UCSD-AML1 (cell line): ENCODE data around the gene DCTN4.
A peak's percentile ranks its signal among the peaks of the same experiment; 100 is the strongest.

Source experiments
- DNase-seq: peaks from one replicate; lab custom pipeline; 2025; ENCODE audit not compliant: unreplicated experiment; lab: John Stamatoyannopoulos, UW

The DCTN4 gene

DNA sequence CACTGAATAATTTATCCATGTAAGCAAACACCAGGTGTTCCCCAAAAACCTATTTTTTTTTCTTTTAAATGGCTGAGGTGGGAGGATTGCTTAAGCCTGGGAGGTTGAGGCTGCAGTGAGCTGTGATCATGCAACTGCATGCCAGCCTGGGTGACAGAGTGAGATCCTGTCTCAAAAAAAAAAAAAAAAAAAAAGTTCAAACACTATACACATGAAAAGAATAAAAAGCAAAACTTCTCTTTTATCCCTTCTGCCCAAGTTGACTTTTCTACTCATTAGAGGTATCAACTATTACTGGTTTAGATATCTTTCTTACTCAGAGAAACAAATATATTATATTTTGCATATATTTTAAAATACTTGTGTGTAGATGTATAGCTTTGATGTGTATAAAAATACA is 17.8 kb downstream of the DCTN4 start:
- no peak for DNase-seq

DNA sequence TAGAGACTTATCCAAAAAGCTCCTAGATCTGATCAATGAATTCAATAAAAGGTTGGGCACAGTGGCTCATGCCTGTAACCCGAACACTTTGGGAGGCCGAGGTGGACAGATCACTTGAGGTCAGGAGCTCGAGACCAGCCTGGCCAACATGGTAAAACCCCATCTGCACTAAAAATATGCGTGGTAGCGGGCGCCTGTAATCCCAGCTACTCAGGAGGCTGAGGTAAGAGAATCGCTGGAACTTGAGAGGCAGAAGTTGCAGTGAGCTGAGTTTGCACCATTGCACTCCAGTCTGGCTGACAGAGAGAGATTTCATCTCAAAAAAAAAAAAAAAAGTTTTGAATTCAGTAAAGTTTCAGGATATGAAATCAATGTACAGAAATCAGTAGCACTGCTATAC is 20.0 kb downstream of the DCTN4 start:
- no peak for DNase-seq

DNA sequence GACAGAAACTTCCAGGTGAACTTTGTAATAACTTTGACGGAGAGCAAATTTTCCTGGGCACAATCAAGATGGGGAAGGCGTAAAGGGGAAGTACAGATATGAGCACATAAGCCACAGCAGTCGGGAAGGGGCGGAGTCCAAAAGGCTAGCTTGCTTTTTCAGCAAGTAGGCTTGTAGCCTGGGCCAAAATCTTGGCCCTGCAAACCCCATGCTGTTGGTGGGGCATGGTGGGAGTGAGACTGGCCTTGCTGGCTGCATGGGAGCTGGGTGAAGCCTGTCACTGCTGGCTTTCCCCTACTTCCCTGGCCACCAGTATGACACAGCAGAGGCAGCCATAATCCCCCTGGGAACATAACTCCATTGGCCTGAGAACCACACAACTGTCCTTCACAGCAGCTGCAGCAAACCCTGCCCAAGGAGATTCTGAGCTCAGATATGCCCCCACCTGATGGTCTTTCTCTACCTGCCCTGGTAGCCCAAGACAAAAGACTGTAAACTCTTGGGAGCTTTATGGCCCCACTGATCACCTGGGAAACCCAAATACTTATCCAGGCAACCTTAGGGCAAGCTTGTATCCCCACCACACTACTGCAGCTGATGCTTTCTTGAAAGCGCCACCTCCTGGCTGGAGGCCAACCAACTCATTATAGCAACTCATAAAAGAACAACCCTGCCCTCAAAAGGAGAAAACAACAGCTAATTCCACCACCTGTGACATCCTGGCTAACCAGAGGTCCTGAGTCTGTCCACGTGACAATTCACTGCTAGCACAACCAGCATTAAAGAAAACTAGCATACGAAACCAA is 24.0 kb downstream of the DCTN4 start:
- peak; percentile 76 for DNase-seq

DNA sequence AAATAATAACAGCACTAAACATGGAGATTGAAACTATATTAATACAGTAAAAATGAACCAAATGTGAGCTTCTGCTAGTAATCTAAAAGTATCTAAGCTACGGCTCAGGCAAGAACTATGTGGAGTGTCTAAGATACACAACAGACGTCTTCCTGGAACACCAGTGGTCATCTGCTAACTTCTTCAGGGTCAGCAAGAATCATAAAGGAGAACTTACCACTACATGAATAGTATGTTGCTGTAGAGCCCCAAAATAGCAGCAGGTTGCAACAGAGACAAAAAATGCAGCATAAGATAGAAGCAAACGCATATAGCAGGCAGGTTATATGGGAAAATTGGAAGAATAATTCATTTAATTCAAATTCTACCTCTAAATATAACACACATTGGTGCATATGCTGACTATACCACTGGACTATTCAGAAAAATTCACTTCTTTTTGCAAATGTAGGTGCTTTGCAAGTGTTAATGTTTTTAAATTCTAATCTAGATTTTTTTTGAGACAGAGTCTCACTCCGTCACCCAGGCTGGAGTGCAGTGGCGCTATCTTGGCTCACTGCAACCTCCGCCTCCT is 27.1 kb downstream of the DCTN4 start:
- no peak for DNase-seq

DNA sequence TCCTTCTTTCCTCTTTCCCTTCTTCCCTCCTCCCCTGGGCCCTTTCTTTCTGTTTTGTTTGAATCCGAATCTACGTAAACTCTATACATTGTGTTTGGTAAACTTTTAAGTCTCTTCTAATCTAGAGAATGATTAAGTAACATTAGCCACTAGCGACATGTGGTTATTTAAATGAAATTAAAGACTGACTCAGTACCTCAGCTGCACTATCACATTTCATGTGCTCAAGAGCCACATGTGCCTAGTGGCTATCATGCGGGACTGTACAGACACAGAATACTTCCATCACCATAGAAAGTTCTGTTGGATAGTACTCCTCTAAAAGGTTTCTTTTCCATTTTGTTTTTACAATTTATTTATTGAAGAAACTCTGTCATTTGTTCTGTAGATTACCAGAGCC is 29.0 kb downstream of the DCTN4 start:
- no peak for DNase-seq

DNA sequence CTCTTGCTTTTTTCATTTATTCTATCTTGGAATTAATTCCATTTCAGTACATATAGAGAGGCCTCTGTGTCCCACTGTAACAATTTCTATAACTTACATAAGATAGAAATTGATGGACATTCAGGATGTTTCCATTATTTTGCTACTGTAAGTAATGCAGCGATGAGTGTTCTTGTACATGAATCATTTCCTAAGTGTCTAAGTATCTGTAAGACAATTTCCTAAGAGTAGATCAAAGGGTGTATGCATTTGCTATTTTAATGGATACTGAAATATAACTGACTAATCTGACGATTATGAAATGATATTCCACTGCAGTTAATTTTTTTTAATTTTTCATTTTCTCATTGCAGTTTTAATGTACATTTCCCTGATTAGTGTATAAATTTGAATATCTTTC is 35.0 kb downstream of the DCTN4 start:
- no peak for DNase-seq

DNA sequence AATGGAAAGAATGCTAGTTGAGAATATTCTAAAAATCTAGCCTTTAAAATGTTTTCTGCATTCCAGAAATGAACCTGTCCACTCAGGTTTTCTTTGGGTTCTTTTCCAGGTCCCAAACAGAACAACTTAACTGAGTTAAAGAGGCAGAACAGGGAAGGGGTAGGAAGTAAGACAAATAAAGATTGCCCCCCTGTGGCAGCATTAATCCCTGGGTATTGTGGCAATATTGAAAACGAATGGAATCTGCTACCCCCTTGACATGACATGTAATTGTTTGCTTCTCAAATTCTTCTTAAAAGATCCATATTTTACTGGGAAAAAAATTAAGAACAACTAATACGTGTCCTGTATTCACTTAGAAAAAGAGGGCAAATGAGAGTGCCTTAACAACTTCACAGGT is 48.7 kb downstream of the DCTN4 start:
- no peak for DNase-seq

DNA sequence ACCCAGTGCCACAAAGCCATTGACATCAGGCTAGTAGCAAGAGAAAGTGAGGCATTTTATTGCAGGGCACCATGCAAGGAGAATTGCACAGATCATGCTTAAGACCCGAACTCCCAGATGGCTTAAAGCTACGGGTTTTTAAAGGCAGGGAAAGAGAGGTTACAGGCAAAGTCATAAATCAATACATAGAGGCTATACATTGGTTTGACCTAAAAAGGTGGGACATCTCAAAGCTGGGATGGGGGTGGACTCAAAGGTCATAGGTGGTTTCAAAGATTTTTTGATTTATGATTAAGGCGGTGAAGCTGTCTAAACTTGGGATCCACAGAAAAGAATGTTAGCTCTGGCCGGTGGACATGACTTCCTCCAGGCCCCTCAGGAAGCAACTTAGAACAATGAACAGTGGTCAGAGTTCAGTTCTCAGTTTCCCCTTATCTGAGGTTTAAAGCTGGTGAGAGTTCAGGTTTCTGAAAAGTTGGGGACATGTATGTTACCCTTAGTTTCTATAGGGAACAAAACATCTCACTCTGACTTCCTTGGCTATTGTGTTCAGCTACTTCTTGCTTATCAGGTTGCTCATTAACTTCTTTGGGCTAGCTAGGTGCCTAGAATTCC is 51.9 kb downstream of the DCTN4 start:
- no peak for DNase-seq

DNA sequence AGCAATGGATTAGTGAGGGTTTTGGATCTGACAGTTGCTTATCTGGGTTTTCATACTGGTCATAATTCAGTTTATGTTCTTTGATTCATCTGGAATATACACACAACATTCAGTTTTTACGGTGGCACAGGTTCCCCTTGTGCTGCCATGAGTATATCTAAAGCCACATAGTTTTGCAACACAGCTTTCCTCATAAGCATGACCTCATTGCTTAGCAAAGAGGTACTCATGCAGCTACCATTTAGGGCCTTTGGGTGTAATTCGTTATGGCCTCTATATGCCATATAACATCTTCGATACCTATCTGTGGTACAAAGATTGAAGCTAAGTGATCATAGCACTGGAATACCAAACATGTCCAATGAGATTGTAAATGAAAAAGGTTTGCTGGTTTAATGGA is 55.1 kb downstream of the DCTN4 start:
- DNase-seq, result no peak

DNA sequence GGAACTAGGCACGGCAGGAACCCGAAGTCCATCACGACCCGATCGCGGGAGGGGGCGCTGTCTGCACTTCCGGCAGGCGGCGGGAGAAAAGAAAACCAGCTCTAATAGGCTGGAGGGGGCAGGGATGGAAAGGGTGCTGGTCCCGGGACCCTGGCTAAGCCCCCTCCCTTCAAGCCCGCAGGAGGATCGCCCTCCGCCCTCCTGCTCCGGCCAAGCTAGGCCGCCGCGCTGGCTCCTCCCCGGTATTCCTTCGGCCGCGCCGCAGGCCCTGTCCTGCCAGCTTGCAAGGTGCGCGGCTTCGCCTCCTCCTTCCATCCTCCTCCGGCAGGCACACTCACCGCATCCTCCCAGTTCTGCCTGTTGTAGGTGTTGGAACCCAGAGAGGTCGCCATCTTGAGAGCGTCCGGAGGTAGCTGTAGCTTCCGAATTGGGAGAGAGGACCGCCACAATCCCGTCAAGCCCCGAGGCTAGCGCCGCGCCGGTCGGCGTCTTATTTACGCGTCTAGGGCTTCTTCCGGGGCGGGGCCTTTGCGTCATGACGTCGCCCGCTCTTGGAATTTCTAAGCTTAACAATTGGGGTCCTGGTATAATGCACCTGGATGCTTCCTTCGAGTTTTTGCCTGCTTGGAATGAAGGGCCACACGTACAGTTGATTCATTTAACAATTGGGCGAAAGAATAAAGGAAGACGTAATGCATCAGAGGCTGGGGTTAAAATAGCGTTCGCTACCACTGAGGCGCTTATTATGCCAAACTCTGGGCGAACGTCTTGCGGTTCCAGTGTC is 58.0 kb downstream of the DCTN4 start, which contains the start of gene RBM22:
Gene RBM22, minus strand, starts transcription at position 469 of the 784 bp plus-strand sequence. Its CDS starts 77 bp downstream, at position 392.
- peak; percentile 92 for DNase-seq

DNA sequence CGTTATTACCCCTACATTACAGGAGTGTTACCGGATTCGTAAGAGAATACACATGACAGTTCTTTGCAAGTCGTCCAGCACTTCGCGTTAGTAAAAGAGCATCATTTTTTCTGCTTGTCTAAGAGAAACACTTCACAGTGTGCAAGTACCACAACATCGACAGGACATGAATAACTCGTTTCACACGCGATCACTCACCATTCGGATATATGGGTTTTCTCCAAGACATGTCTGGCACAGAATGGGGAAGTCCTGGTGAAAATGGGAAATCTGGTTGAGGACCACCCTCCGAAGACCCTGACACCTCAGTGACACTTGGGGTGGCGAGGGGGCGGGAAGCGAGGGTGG is 58.6 kb downstream of the DCTN4 start:
- DNase-seq, result no peak

DNA sequence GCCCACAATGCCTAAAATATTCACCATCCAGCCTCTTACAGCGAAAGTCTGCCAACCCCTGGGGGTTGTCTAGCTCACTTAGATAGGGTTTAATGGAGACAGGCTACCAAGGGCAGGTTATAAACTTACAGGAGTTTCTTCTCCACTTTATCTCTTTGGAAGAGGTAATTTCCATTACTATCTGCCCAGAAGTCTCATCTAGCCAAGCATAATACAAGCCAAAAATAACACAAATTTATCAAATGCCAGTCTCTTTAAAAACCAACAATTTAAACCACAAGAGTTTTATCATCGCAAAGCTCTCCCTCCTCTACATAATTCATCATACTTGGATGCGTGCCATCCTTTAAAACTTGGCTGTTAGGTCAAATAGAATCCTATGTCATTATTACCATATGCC is 64.2 kb downstream of the DCTN4 start:
- no peak for DNase-seq

DNA sequence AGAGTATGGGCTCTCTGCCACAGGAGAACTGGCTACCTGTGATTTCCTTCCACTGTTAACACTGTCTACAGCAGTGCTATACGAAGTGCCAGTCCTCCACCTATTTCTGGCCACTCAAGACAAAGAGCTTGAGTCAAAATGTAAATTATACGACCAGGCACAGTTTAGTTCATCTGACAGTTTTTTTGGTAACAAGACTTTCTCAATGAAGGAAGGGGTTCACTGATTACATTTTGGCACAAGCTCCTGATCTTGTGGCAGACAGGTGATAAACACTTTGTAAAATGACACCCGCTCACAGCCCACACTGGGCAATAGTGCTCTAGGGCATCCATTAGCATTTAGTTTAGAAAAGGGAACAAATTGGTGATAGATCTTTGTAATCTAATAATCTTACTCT is 66.5 kb downstream of the DCTN4 start:
- DNase-seq, result no peak

DNA sequence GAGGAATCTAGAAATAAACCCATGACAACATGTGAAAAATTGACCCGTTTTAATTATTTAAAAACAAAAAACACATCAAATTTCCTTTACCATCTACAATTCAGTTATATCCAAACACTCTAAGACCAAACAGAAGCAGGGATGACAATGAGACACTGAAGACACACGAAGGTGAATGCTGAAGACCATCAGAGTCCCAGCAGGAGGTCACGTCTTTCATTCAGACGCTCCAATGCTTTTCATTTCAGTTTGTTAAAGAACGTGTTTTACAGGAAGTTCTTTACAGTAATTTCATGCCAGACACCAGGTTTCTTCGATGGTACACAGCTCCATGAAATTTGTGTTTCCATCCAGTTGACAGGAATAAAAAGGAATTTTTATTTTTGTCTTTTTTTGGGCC is 68.1 kb downstream of the DCTN4 start:
- no peak for DNase-seq

DNA sequence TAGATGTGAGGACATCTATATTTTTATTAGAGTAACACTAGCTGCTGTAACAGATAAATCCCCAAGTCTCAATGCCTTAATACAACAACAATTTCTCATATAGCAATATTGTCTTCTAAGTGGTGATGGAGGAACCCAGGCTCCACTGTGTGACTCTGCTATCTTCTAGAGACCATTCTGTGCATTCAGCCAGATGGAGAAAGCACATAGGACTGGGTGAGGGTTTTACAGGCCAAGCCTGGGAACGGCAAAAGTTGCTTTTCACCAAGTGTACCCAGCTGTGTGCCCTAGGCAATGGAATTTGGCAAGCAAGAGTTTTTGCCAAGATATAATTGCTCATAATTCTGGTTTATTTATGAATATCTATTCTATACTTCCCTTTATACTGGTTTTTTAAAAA is 69.7 kb downstream of the DCTN4 start:
- DNase-seq, result no peak

DNA sequence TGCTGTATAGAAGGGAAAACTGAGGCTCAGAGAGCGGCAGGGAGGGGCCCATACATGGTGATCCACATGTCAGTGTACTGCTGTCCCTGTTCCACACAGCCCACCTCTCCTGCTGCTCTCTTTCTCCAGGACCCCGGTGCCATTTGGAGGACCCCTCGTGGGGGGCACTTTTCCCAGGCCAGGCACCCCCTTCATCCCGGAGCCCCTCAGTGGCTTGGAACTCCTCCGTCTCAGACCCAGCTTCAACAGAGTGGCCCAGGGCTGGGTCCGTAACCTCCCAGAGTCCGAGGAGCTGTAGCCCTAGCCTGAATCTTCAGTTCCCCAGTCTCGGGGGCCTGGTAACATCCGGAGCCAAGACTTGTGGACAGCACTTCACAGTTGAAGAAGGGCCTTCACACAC is 82.2 kb downstream of the DCTN4 start:
- DNase-seq, result no peak

DNA sequence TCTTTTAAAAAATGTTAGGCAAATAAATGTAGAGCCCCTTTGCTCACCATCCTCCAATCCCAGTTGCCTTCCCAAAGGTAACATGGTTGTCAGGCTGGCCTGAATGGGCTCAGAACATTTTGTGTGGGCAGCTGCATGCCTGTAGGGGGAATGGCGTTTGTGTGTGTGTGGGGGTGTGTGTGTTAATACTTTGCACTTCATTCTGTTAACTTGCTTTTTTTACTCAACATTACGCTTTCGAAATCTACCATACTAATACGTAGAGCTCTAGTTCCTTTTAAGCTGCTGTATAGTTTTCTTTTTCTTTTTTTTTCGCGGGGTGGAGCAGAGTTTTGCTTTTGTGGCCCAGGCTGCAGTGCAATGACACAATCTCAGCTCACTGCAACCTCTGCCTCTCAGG is 83.7 kb downstream of the DCTN4 start:
- no peak for DNase-seq

DNA sequence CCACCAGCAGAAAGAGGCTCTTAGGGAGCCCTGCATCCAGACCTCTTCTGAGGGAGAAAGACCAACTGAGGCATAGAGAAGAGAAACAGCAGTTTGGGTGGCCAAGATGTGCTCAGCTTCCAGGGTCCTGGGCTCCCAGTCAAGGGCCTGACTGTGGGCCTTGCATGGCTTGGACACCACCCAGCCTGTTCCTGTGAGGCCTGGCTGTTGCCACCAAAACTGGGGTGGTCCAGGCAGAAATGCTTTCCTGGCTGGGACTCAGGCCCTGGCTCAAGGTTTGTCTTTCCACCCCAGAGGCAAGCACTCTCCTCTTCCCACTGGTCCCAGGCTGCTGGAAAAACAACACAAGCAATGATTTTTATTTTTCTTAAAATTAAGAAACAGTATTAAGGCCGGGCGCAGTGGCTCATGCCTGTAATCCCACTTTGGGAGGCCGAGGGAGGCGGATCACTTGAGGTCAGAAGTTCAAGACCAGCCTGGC is 84.4 kb downstream of the DCTN4 start:
- DNase-seq, result no peak

DNA sequence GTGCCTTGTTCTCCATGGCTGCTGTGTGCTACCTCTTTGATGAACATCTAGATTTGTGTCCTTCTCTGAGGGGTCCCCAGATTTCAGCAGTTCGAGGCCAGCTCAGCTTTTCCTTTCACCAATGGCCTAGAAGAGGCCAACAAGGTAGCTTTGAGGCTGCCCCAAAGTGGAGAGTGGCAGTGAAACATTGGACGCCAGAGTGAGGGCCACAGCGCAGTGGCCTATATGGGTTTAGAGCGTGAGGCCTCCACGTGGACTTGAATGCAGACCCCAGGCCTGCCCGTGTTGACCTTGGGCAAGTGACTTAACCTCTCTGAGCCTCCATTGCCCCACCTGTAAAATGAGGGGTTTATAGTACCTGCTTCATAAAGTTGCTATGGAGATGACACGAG is 85.9 kb downstream of the DCTN4 start:
- no peak for DNase-seq

DNA sequence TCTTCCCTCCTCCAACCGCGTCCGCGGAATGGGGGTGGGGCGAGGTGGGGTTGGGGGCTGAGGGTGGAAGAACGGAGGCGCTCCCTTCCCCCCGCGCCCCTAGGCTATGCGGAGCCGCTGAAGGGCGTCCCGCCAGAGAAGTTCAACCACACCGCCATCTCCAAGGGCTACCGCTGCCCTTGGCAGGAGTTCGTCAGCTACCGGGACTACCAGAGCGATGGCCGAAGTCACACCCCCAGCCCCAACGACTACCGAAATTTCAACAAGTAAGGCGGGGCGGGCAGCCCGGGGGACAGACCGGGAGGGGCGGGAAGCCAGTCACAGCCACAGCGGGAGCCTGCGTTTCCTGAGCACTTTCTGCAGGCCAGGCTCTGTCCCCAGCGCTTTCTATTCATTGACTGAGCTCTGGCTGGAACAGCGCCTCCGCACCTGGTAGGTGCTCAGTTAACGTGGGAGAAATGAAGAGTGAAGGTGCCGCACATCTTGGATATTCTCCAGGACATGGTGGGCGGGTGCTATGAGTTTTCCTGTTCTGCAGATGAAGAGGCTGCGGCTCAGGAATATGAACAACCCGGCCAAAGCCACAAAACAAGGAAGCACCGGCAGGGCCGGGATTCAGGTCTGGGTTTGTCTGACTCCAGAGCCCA is 86.5 kb downstream of the DCTN4 start:
- peak; percentile 69 for DNase-seq
